Endothelial cell of coronary artery (primary cell): ENCODE measurements around the gene MAGIX. TPM values are rescaled to one million over a fixed set of nuclear protein-coding genes. Genes with fewer than 3 reads are reported as not detected.

Source experiments
- total RNA-seq: library from RNA; depleted of rRNA; stranded (reverse); fragments of >200 nt; gene quantifications from 2 replicates; pipeline ENCODE4 v1.2.3, GENCODE V29; 2014

Gene MAGIX
- 0.27 and 1.0 TPM in 2 replicates for total RNA-seq

DNA sequence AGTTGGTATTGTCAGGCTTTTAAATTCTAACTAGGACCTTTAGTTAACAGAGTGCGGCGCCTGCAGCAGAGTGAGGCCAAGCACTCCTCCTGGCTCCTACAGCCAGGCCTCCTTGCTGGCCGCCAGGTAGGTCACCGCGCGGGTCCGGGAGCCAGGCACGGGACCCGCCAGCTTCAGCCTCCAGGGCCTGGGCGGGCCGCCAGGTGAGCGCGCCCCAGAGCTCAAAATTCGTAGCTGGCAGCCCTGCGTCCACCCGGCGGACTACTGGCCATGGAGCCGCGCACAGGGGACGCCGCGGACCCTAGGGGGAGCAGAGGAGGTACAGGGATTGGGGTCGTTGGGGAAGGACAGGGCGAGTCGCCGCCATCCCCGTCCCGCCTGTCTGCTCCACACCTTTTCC, at the start of gene MAGIX:
TSS of gene MAGIX (plus strand) at position 139 of the 400 bp plus-strand sequence. CDS start at position 271, 132 bp downstream.

DNA sequence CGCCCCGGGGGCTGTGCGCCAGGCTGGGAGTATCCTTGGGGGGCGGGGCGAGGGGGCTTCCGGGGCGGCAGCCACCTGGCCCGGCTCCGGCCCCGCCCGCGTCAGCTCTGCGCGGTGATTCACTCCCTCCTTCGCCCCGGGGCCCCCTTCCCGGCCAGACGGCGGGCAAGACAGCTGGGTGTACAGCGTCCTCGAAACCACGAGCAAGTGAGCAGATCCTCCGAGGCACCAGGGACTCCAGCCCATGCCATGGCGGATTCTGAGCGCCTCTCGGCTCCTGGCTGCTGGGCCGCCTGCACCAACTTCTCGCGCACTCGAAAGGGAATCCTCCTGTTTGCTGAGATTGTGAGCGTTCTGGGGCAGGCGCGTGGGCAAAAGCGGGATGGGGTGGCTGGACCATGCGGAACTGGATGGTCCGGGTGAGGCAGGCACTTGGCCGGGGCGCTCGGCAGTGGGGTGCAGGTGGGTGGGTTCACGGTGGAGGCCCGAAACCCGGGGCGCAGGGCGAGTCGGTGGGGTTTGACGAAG, 9.3 kb downstream of the MAGIX start, which contains the start of gene PLP2:
TSS of gene PLP2 (plus strand) at position 147 of the 528 bp plus-strand sequence. CDS start at position 250, 103 bp downstream.

GRCh38 chrX:49186125-49187027, 23.8 kb downstream of the MAGIX start, which contains the start of gene PRICKLE3:
TSS of gene PRICKLE3 (minus strand) at chrX:49186373. CDS start at chrX:49186297, 76 bp downstream.

GRCh38 chrX:49199906-49200771, 37.6 kb downstream of the MAGIX start, which contains the start of gene SYP:
TSS of gene SYP (minus strand) at chrX:49200193. CDS start at chrX:49200186, 7 bp downstream.

Other genes starting within 250 kb of the MAGIX start
- gene PIM2, start 243.7 kb upstream of the MAGIX start, total RNA-seq, result 3.2 and 3.4 TPM in 2 replicates
- 25.2 and 31.2 TPM in 2 replicates for gene OTUD5, start 205.2 kb upstream of the MAGIX start, total RNA-seq
- 0.18 and 0.47 TPM in 2 replicates for gene KCND1, start 190.9 kb upstream of the MAGIX start, total RNA-seq
- gene GRIPAP1, start 160.5 kb upstream of the MAGIX start, total RNA-seq, result 34.0 and 34.5 TPM in 2 replicates
- gene TFE3, start 119.4 kb upstream of the MAGIX start, total RNA-seq, result 16.4 and 22.4 TPM in 2 replicates
- 0.45 and 1.1 TPM in 2 replicates for gene CCDC120, start 103.8 kb upstream of the MAGIX start, total RNA-seq
- gene PRAF2, start 88.8 kb upstream of the MAGIX start, total RNA-seq, result 3.2 and 4.8 TPM in 2 replicates
- 15.9 and 26.7 TPM in 2 replicates for gene WDR45, start 82.9 kb upstream of the MAGIX start, total RNA-seq
- gene GPKOW, start 39.0 kb upstream of the MAGIX start, total RNA-seq, result 22.9 and 25.8 TPM in 2 replicates
- gene PLP2, start 9.1 kb downstream of the MAGIX start, total RNA-seq, result 19.7 and 22.5 TPM in 2 replicates
- gene PRICKLE3, start 23.6 kb downstream of the MAGIX start, total RNA-seq, result 3.4 and 6.5 TPM in 2 replicates
- gene SYP, start 37.4 kb downstream of the MAGIX start, total RNA-seq, result 0.09 and 0.28 TPM in 2 replicates
- gene CACNA1F, start 70.6 kb downstream of the MAGIX start, total RNA-seq, result under 0.01 TPM in 1 of 2 replicates, not detected in the other
- gene CCDC22, start 72.7 kb downstream of the MAGIX start, total RNA-seq, result 8.9 and 9.6 TPM in 2 replicates
- gene FOXP3, start 102.0 kb downstream of the MAGIX start, total RNA-seq, result not detected in 2 replicates
- 1.5 and 8.1 TPM in 2 replicates for gene PPP1R3F, start 107.0 kb downstream of the MAGIX start, total RNA-seq
- not detected in 2 replicates for gene GAGE10, start 140.9 kb downstream of the MAGIX start, total RNA-seq
- not detected in 2 replicates for gene GAGE12J, start 159.3 kb downstream of the MAGIX start, total RNA-seq
- gene GAGE13, start 168.8 kb downstream of the MAGIX start, total RNA-seq, result not detected in 2 replicates